Measurements from ENCODE around the gene RPL13A. TPM values are rescaled to one million over a fixed set of nuclear protein-coding genes. Genes with fewer than 3 reads are reported as not detected.

Gene RPL13A
- total RNA-seq, 1 experiment from 2014 or later, result 2,726 TPM

- Mint-ChIP-seq H3K9me3 (ENCODE audit: unreplicated experiment) (no peaks in the 10 kb centered on the region), H3K4me3 (ENCODE audit: unreplicated experiment) (peak overlapping the region; percentile 98), H3K27me3 (ENCODE audit: insufficient read depth, unreplicated experiment) (no peaks in the 10 kb centered on the region), H3K36me3 (ENCODE audit: insufficient read depth, unreplicated experiment) (peaks cover 65% of the 10 kb centered on the region), H3K27ac (ENCODE audit: unreplicated experiment) (no peak overlapping the region), H3K4me1 (ENCODE audit: low read depth, unreplicated experiment) (peaks cover 10% of the 10 kb centered on the region)
- no peak for TF ChIP-seq CTCF (IDR thresholded peaks at IDR 0.05; ENCODE audit: insufficient read depth in 1 of 2, low read depth in 1 of 2, low read length in 1 of 2, severe bottlenecking in 1 of 2, unreplicated experiment in 1 of 2)
- no peak for DNase-seq
- ChIA-PET POLR2A (no interaction called here), CTCF (interaction anchor here (0.6 kb wide), 1 partner anchor 34 kb away, joined by 6 read pairs; no protein-coding TSS in a partner anchor)
- H3K4me1 ChIP-seq, result peaks cover 6% of the 10 kb centered on the region; the same call in 1 of the 2 replicates
- H3K36me3 ChIP-seq (ENCODE audit: control insufficient read depth, insufficient read depth, low read length), result peaks cover 5% of the 10 kb centered on the region
- no peaks in the 10 kb centered on the region for H3K27me3 ChIP-seq (replicated peaks; ENCODE audit: control insufficient read depth, insufficient read depth, low read length)
- intact Hi-C loops (cut with micrococcal nuclease; ENCODE audit: unreplicated experiment), result no loop called here
- no peaks in the 10 kb centered on the region for H3K9me3 ChIP-seq
- H3K4me3 ChIP-seq (ENCODE audit: low read depth, low read length), result peak overlapping the region; percentile 73
- BruUV-seq (replicated peaks), result no TSS peak
Observed at GRCh38 chr19:49450405-49450804, 37.0 kb upstream of the RPL13A start.

DNA sequence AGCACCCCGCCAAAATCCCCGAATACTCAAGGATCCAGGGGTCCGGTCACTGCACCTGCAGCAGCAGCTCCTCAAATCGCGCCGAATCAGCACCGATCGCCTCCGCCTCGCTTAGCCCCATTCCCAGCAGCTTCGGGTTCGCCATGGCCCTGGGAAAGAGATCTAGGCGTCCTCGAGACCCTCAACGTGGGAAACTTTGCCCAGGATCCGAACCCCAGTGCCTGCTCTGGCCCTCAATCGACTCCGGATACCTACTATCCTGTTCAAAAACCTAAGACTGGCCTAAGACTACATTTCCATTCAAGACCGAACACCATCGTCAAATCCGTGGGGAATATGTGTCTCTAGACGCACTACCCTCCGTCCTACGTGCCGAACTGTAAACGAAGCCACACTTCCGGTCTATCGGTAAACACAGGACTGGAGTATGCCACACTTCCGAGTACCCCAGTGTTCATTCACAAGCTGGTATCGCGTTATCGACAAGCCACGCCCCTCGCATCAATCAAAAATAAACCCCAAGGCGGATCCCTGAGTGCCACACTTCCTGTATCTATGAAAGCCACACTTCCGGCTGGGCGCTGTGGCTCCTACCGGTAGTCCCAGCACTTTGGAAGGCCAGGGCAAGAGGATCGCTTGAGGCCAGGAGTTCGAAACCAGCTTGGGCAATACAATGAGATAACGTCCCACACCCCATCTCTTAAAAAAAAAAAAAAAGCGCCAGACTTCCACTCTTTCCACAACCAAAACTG, 35.8 kb upstream of the RPL13A start, which contains the start of gene PIH1D1:
TSS of gene PIH1D1 (minus strand) at position 385 of the 752 bp plus-strand sequence. CDS start at position 145, 240 bp downstream.
- Mint-ChIP-seq H3K4me3 (ENCODE audit: unreplicated experiment) (peak within 1 kb of the TSS; percentile 98), H3K27ac (ENCODE audit: unreplicated experiment) (peak within 1 kb of the TSS; percentile 100), H3K36me3 (ENCODE audit: insufficient read depth, unreplicated experiment) (peaks cover 60% of the 10 kb centered on the region), H3K27me3 (ENCODE audit: insufficient read depth, unreplicated experiment) (no peaks in the 10 kb centered on the region), H3K4me1 (ENCODE audit: low read depth, unreplicated experiment) (peaks cover 10% of the 10 kb centered on the region), H3K9me3 (ENCODE audit: unreplicated experiment) (no peaks in the 10 kb centered on the region)
- peaks cover 5% of the 10 kb centered on the region for H3K36me3 ChIP-seq (ENCODE audit: control insufficient read depth, insufficient read depth, low read length)
- peak; percentile 98 to 99 for DNase-seq
- TF ChIP-seq CTCF (IDR thresholded peaks at IDR 0.05; ENCODE audit: insufficient read depth in 1 of 2, low read depth in 1 of 2, low read length in 1 of 2, severe bottlenecking in 1 of 2, unreplicated experiment in 1 of 2), result no peak
- ChIA-PET POLR2A (interaction anchor here (0.6 to 1.6 kb wide), 7 partner anchors 9 to 1088 kb away, joined by 3 to 10 read pairs (median 5); partner anchors contain the start of genes PRMT1, RRAS, RUVBL2 and TMEM143), CTCF (interaction anchor here (0.6 to 1.9 kb wide), 7 partner anchors 9 to 354 kb away, joined by 3 to 5 read pairs (median 5); no protein-coding TSS in a partner anchor)
- H3K9me3 ChIP-seq, result no peaks in the 10 kb centered on the region
- H3K27me3 ChIP-seq (replicated peaks; ENCODE audit: control insufficient read depth, insufficient read depth, low read length), result no peaks in the 10 kb centered on the region
- peaks cover 6% of the 10 kb centered on the region; the same call in 1 of the 2 replicates for H3K4me1 ChIP-seq
- BruUV-seq (replicated peaks), result TSS peak; percentile 86
- H3K4me3 ChIP-seq (ENCODE audit: low read depth, low read length), result peak within 1 kb of the TSS; percentile 73
- intact Hi-C loops (cut with micrococcal nuclease; ENCODE audit: unreplicated experiment), result loop anchor here (1.0 kb wide), 1 partner anchor 8 kb away; no protein-coding TSS in a partner anchor

DNA sequence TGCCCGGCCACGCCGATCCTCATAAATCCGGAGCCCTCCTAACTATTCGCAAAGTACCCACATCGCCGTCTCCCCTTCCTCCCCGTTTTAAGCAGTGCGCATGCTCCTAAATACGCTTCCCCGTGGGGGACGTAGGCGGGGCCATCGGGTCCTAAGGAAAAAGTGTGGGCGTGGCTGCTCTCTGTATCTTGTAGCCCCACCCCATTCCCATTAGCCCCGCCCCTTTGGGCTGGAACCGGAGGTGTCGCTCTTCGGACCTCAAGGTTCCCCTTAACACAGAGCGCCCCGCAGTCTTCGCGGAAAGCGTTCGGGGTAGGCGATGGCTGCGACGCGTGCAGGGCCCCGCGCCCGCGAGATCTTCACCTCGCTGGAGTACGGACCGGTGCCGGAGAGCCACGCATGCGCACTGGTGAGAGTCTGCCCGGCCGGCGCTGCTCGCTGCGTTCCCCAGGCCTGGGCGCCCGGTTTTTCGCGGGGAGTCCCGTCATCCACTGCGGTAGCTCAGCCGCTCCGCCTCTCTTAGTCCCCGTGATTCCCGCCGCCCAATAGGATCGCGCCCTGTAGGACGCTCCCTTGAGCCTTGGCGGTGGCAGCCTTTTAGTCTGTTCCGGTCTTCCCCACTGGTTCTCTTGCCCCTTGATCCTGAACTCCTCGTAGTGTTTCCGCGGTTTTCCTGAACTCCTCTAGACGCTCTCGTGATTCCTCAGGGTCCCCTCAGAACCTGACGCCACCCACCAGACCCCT, 34.2 kb upstream of the RPL13A start, which contains the start of gene ALDH16A1:
TSS of gene ALDH16A1 (plus strand) at position 213 of the 744 bp plus-strand sequence. CDS start at position 320, 107 bp downstream.
- intact Hi-C loops (cut with micrococcal nuclease; ENCODE audit: unreplicated experiment), result loop anchor here (1.0 kb wide), 2 partner anchors 34 to 43 kb away; partner anchors contain the start of genes RPL13A and RPS11
- Mint-ChIP-seq H3K36me3 (ENCODE audit: insufficient read depth, unreplicated experiment) (peaks cover 55% of the 10 kb centered on the region), H3K27me3 (ENCODE audit: insufficient read depth, unreplicated experiment) (no peaks in the 10 kb centered on the region)

More for the DNA sequence above, 34.2 kb upstream of the RPL13A start, which contains the start of gene ALDH16A1:
- no peaks in the 10 kb centered on the region for H3K27me3 ChIP-seq (replicated peaks; ENCODE audit: control insufficient read depth, insufficient read depth, low read length)
- H3K4me3 ChIP-seq (ENCODE audit: low read depth, low read length), result peak within 1 kb of the TSS; percentile 61
- Mint-ChIP-seq H3K27ac (ENCODE audit: unreplicated experiment) (peak within 1 kb of the TSS; percentile 100), H3K9me3 (ENCODE audit: unreplicated experiment) (no peaks in the 10 kb centered on the region), H3K4me1 (ENCODE audit: low read depth, unreplicated experiment) (peaks cover 10% of the 10 kb centered on the region), H3K4me3 (ENCODE audit: unreplicated experiment) (peak within 1 kb of the TSS; percentile 98)
- peaks cover 6% of the 10 kb centered on the region; the same call in 1 of the 2 replicates for H3K4me1 ChIP-seq
- no peaks in the 10 kb centered on the region for H3K9me3 ChIP-seq
- POLR2A ChIA-PET, result interaction anchor here (0.6 to 1.0 kb wide), 22 partner anchors 9 to 665 kb away, joined by 3 to 14 read pairs (median 4); partner anchors contain the start of genes AP2A1, GYS1, PRRG2 and RPS11
- CTCF ChIA-PET, result interaction anchor here (1.0 to 1.3 kb wide), 8 partner anchors 18 to 460 kb away, joined by 3 to 7 read pairs (median 4); partner anchors contain the start of genes GYS1 and RUVBL2
- peak; percentile 98 to 99 for DNase-seq
- TF ChIP-seq CTCF (IDR thresholded peaks at IDR 0.05; ENCODE audit: insufficient read depth in 1 of 2, low read depth in 1 of 2, low read length in 1 of 2, severe bottlenecking in 1 of 2, unreplicated experiment in 1 of 2), result no peak
- no TSS peak for BruUV-seq (replicated peaks)
- peaks cover 5% of the 10 kb centered on the region for H3K36me3 ChIP-seq (ENCODE audit: control insufficient read depth, insufficient read depth, low read length)

Measured in Caco-2 (cell line).